DMS153 (cell line): Measurements from ENCODE around the gene C4BPA.
A peak's percentile ranks its signal among the peaks of the same experiment; 100 is the strongest.

ENCODE experiments used
- DNase-seq: peaks from one replicate; lab custom pipeline; 2025; lab: John Stamatoyannopoulos, UW

The C4BPA gene

DNA sequence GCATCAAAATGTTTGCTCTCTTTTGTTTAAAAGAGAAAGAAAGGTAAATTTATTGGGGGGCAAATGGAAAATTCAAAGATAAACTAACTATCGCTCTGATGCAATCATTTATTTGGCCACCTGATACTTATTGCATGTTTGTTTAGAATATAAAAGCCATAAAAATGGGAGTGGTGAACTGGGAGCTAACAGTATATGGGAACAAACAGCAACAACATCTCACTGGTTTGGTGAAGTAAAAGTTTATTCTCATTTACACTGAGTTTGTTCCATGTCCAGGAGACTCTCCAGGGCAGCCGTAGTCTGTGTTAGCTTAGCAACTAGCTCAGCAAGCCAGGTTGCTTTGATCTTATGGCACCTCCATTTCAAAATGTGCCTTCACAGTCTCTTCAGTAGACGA, 20.4 kb downstream of the C4BPA start:
- no peak for DNase-seq

- DNase-seq: no peak
These were observed 24.4 kb downstream of the C4BPA start for GRCh38 chr1:207128336-207128921.

DNA sequence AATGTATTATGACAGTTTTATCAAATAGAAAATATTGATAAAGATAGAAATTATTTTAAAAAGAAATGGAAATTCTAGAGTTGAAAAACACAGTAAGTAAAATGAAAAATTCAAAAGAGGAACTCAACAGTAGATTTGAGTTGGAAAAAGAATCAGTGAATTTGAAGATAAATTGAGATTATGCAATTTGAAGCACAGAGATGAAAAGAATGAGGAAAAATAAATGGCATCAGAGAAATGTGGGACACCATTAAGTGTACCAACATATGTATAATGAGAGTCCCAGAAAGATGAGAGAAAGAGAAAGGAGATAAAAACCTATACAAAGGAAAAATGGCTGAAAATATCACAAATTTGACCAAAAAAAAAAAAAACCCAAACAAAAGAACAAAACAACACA, 25.0 kb downstream of the C4BPA start:
- DNase-seq: no peak

DNA sequence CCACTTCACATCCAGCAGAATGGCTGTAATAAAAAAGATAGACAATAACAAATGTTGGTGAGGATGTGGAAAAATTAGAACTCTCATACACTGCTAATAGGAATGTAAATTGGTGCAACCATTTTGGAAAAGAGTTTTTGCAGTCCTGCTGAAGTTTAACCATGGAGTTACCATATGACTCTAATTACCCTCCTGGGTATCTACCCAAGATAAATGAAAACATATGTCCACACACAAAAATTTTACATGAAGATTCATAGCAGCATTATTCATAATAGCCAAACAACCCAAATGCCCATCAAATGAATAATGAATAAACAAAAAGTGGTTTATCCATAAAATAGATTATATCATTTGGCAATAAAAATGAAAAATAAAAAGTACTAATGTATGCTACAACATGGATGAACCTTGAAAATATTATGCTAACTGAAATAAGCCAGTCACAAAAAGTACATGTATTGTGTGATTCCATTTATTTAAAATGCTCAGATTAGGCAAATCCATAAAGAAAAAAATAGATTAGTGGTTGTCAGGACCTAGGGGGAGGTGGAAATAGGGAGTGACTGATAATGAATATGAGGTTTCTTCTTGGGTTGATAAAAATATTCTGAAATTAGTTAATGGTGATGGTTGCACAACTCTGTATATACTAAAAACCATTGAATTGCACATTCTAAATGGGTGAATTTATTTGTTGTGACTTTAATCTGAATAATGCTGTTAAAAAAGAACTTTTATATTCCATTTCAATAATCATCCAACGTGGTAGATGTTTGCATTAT, 26.4 kb downstream of the C4BPA start:
- DNase-seq: no peak

- no peak for DNase-seq
These were observed 27.1 kb downstream of the C4BPA start for GRCh38 chr1:207131163-207131562.

- DNase-seq: no peak
These were observed 30.5 kb downstream of the C4BPA start for GRCh38 chr1:207134581-207134980.

DNA sequence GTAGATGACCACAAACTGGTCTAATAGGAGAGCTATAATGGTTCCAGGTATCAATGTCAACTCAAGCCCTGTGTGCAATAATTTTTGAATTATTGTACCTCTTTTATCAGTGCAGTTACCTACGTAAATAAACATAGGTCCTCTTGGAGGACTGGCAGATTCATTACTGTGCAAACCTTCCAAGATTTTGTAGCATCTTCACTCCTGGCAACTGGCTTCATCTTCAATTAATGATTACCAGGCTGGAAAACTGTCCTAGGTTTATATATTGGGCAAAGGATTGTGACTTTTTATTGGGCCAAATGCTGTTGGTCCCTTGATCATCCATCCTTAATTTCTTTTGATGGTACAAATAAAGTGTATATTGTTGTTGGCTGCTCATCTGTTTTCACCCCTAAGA, 35.6 kb downstream of the C4BPA start:
- DNase-seq: no peak

DNA sequence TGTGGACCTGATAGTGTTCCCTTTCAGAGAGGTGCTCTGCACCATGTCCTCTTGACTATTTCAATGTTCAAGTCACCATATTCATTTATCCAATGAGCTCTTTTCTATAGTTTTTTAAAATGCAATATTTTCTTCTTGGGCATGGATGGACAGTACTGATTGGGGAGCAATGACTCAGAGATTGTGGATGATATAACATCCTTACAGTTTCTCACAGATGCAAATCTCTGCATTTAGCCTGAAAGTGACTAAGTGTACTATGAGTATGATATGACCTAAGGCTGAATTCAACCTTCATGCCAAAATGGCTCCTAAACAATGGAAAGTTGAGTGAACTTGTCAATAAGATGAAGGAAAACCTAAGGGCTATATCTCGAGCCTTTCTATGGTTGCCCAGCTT, 36.5 kb downstream of the C4BPA start:
- no peak for DNase-seq

GRCh38 chr1:207145401-207146058, 41.5 kb downstream of the C4BPA start:
- no peak for DNase-seq

GRCh38 chr1:207151920-207152319, 47.9 kb downstream of the C4BPA start:
- DNase-seq: no peak

- no peak for DNase-seq
These were observed 48.9 kb downstream of the C4BPA start for GRCh38 chr1:207152792-207153468.

- no peak for DNase-seq
These were observed 51.0 kb downstream of the C4BPA start for GRCh38 chr1:207155028-207155427.

DNA sequence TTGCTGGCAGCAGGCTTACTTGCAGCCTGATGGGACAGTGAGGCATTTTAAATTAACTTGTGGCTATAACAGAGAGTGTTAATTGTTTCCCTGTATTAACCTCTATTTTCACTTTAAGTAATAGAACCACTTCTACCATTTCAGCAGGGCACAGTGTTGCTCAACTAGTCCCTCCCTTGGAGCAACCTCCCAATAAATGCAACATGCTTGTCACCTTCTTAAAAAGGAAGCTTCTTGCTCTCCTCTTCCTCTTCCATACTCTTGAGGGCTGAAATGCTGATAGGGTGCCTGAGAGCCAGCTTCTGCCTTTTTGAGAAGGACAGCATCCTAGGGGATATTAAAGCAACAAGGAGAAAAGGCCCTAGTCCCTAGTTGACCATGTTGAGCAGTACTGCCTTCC, 52.1 kb downstream of the C4BPA start:
- no peak for DNase-seq

DNA sequence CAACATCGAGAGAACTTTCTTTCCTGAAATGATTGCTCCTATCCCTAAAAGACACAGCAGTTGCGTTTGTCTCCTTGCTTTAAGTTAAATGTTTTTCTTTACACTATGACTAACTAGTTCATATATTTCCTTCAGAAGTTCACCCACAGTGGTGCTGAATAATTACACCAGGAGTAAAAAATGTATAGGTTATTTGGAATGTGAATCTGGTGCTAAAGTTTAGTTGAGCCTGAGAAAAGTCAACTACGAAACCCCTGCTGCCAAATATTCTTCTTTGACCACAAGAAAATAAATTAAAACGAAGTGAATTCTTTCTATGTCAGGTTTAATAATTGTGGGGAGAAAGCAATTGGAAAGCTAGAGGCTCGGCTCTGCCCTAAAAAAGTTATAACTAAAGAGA, 52.8 kb downstream of the C4BPA start:
- no peak for DNase-seq

DNA sequence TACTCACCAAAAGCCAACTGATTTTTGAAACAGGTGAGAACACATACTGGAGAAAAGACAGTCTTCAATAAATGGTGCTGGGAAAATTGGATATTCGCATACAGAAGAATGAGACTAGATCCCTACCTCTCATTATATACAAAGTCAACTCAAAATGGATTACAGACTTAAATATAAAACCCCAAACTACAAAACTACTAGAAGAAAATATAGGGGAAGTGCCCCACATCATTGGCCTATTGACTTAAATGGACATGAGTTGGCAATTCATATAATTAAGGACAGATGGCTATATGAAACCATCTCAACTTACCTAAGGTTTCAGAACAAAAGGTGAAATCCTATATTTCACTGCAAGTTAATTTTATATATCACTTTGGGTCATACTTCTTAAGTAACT, 60.1 kb downstream of the C4BPA start:
- DNase-seq: no peak

GRCh38 chr1:207172321-207172720, 68.3 kb downstream of the C4BPA start:
- peak; percentile 35 for DNase-seq

- DNase-seq: no peak
These were observed 68.9 kb downstream of the C4BPA start for GRCh38 chr1:207172885-207173284.

- no peak for DNase-seq
These were observed 69.4 kb downstream of the C4BPA start for GRCh38 chr1:207173396-207173795.

- no peak for DNase-seq
These were observed 70.9 kb downstream of the C4BPA start for GRCh38 chr1:207174913-207175312.

DNA sequence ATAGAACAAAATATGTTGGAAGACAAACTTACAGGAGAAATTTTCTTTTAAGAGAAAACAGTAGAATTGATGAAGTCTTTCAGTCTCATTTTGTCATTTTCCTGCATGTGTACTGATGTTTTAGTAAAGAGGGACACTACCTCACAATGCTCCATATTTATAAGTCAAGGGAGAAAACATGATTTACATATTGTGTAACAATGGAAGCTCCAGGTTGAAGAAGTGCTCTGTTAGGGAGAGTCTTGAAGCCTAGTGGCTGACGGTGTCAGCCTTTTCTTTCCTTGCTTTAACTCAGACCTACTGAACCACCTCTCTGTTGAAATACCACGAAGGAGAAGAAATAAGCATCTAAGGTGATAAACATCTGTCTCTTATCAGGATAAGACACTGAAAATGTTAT, 75.0 kb downstream of the C4BPA start:
- DNase-seq: no peak

DNA sequence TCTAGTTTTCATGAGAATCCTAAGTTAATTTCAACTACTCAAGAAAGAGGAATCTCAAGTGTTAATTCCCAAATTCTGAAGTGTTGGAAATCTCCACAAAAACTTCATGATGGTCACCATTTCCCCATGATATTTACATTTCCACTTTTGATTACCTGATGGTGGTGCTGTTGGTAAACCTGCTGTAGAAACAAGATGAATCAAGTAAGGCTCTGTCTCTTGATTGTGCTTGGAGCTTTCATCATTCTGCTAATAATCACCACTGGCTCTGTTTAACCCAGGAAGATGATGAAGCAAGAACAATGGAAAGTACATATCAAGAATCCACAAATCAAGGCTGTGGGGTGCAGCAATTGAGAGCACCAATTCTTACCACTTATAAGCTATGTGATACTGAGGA, 77.8 kb downstream of the C4BPA start:
- no peak for DNase-seq

DNA sequence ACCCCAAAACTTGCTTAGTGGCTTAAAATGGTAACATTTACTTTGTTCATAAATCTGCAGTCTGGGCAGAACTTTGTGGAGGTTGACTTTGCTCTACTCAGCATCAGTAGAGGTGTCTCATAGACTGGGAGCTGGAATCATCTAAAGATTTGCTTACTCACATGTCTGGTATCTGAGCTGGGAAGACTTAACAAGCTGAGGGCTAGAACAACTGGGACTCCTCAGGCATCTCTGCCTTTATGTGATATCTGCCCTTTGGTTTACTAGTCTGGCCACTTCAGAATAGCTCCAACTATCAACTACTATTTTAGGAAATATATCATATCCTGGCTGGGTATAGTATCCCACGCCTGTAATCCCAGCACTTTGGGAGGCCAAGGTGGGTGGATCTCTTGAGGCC, 82.5 kb downstream of the C4BPA start:
- no peak for DNase-seq

- peak; percentile 56 for DNase-seq
These were observed 84.9 kb downstream of the C4BPA start for GRCh38 chr1:207188901-207189300.
